ENCODE data around the gene CDKAL1.

CDKAL1 gene

GRCh38 chr6:21131406-21131805 is 597.1 kb downstream of the CDKAL1 start:
- TF ChIP-seq CTCF (conservative IDR thresholded peaks at IDR 0.05; ENCODE audit: low read depth, low read length): no peak
- no peak overlapping the region for H3K4me3 ChIP-seq (ENCODE audit: low read length)
- no peak for DNase-seq (ENCODE audit: low read depth)

- DNase-seq (ENCODE audit: low read depth): no peak
- TF ChIP-seq CTCF (conservative IDR thresholded peaks at IDR 0.05; ENCODE audit: low read depth, low read length): no peak
- no peak overlapping the region for H3K4me3 ChIP-seq (ENCODE audit: low read length)
Measured at GRCh38 chr6:21132446-21132845, 598.2 kb downstream of the CDKAL1 start.

GRCh38 chr6:21132856-21133838 is 598.9 kb downstream of the CDKAL1 start:
- no peak overlapping the region for H3K4me3 ChIP-seq (ENCODE audit: low read length)

GRCh38 chr6:21133901-21134300 is 599.6 kb downstream of the CDKAL1 start:
- no peak overlapping the region for H3K4me3 ChIP-seq (ENCODE audit: low read length)
- DNase-seq (ENCODE audit: low read depth): no peak
- TF ChIP-seq CTCF (conservative IDR thresholded peaks at IDR 0.05; ENCODE audit: low read depth, low read length): no peak

More at GRCh38 chr6:21132856-21133838, 598.9 kb downstream of the CDKAL1 start:
- DNase-seq (ENCODE audit: low read depth): no peak
- no peak for TF ChIP-seq CTCF (conservative IDR thresholded peaks at IDR 0.05; ENCODE audit: low read depth, low read length)

- no peak for TF ChIP-seq CTCF (conservative IDR thresholded peaks at IDR 0.05; ENCODE audit: low read depth, low read length)
- H3K4me3 ChIP-seq (ENCODE audit: low read length): no peak overlapping the region
- DNase-seq (ENCODE audit: low read depth): no peak
Measured at GRCh38 chr6:21134356-21134755, 600.1 kb downstream of the CDKAL1 start.

- no peak for DNase-seq (ENCODE audit: low read depth)
- TF ChIP-seq CTCF (conservative IDR thresholded peaks at IDR 0.05; ENCODE audit: low read depth, low read length): no peak
- H3K4me3 ChIP-seq (ENCODE audit: low read length): no peak overlapping the region
Measured at GRCh38 chr6:21135484-21136013, 601.3 kb downstream of the CDKAL1 start.
